ENCODE results near the gene ASB2. TPM values are rescaled to one million over a fixed set of nuclear protein-coding genes. Genes with fewer than 3 reads are reported as not detected.

ASB2 gene
- total RNA-seq, 1 experiment from 2014 or later, result 1.9 TPM

DNA sequence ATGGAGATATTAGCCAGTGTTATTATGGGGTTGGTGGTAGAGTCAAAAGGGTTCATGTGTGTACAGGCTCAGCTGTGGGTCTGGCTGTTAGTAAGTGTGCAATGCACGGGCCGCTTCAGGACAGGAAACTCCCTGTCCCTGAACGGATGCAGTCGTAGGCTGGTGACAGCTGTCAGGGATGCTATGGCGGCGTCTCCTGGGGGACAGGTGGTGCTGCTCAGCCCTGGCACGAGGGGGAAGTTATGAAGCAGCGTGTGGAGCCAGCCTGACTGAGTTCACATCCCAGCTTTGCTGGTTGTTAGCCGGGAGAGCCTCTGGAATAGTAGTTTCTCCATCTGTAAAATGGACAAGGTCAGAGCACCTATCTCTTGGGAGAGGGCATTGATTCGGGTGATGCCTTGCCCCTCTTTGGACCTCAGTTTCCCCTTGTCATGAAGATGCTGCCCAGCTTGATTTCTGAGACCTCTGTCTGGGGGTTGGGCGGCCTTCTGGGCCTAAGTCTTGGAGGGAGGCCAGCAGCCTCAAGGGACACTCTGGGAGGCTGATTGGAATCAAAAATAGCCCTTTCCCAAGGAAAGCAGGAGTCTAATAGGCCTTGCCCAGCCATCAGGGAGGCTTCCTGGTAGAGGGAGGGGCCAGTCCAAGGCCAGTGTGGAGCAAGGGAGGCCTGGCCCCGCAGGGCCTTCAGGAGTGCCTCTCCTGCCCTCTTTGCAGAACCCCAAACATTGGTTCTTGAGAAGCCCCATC lies 7.1 kb downstream of the ASB2 start:
- in situ Hi-C loops (cut with HindIII; ENCODE audit: low pct_unique_long_range_greater_than_20kb, low sequenced_read_pairs), result no loop called here
- no peak for DNase-seq (ENCODE audit: low read depth)

DNA sequence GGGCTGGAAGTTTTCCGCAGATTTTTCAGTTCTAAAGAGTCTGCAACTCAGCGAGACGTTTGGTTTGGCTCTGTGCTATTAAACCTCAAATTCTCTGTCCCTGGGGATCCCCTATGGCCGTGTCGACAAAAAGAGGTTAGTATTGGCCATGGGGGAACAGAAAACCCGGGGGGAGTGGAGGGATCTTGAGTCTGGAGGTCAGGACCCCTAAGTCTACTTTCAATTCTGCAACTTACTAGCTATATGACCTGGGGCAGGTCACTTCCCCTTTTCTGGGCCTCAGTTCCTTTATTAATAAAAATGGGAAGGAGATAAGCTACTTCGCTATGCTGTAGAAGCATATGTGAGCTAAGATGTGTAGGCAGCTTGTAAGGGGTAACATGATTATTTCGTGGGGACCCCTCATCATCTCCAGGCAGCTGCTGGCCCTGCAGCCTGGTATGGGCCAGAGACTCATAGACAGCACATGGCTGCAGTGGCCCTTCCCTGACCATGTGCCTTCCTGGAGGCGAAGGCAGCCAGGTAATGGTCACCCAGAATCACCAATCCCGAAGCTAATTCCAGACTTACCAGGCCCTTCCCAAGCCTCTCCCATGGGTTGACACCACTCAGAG lies 8.6 kb downstream of the ASB2 start:
- DNase-seq (ENCODE audit: low read depth), result no peak
- in situ Hi-C loops (cut with HindIII; ENCODE audit: low pct_unique_long_range_greater_than_20kb, low sequenced_read_pairs), result no loop called here

DNA sequence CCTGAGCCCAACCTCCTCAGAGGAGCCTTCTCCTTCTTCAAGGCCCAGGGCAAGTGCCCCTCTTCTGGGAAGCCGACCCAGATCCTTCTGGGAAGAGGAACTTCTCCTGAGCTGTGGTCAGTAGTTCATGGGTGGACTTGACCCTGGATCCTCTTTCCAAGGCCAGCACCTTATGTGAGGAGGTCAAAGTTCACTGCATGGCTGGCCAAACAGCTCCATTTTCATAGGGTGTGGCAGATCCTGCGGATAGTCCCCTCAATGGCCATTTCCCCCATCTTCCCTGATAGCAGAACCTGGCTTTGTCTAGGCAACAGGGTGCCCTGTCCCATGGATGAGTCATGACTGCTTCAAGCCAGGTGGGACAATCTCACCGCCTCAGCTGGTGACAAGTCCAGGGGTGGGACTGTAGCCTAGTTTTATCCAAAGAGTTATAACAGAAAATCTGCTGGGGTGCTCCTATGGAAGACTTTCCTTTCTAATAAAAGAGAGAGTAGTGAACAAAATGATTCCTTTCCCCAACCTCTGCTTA lies 10.4 kb downstream of the ASB2 start:
- in situ Hi-C loops (cut with HindIII; ENCODE audit: low pct_unique_long_range_greater_than_20kb, low sequenced_read_pairs), result no loop called here
- DNase-seq (ENCODE audit: low read depth), result no peak

DNA sequence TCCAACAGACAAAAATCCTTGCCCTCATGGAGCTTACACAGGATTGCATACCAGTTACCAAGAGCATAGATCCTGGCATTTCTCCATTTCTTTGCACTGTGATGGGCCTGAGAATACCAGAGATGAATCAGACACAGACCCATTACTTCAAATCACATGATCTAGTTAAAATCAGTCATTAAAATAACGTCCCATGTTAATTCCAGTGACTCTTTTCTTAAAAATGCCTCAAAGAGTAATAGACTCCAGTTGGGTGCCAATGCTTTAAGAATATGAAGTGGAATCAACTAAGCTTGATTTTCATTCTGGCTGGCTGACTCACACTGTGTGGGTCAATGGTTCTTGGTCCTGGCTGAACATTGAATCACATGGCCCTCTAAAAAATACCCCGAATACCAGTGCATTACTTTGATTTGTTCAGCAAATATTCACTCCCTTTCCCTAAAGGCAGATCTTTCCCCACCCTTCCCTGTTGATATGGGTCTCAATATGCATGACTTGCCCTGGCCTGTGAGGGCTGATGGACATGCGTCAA lies 11.0 kb downstream of the ASB2 start:
- peak; percentile 93 for DNase-seq (ENCODE audit: low read depth)

DNA sequence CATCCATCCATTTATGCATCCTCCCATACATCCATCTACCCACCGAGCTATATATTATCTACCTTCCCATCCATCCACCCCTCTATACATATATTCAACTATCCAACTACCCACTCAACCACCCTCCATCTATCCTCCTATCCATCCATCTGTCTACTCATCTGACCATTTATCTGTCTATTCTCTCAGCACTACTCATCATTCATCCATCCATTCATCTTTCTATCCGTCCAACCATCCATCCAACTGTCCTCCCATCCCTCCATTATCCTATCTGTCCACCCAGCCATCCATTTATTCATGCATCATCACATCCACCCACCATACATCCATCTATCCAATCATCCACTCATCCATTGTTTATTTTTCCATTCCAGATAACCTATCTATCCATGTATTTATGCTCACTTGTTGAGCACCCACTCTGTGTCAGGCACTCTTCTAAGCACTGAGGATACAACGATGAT lies 11.5 kb downstream of the ASB2 start:
- in situ Hi-C loops (cut with HindIII; ENCODE audit: low pct_unique_long_range_greater_than_20kb, low sequenced_read_pairs), result no loop called here
- no peak for DNase-seq (ENCODE audit: low read depth)

More for the DNA sequence above, 11.0 kb downstream of the ASB2 start:
- in situ Hi-C loops (cut with HindIII; ENCODE audit: low pct_unique_long_range_greater_than_20kb, low sequenced_read_pairs), result no loop called here

DNA sequence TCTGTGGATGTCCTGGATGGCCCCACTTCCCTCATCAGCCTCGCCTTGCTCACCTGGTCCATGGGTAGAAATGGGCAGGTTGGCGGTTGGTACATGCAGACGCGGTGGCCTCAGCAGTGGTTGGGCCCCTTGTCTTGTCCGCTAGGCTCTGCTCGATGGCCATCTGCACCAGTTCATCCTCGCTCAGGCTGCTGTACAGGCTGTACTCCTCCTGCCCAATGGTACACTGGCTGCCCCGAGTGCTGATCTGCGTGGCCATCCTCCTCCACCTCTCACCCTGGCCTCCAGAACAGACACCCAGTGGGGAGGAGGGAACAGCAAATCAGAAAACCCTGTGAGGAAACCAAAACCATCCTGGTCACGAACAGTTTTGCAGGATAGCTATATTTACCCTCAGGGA lies 12.1 kb downstream of the ASB2 start:
- in situ Hi-C loops (cut with HindIII; ENCODE audit: low pct_unique_long_range_greater_than_20kb, low sequenced_read_pairs), result no loop called here
- no peak for DNase-seq (ENCODE audit: low read depth)

DNA sequence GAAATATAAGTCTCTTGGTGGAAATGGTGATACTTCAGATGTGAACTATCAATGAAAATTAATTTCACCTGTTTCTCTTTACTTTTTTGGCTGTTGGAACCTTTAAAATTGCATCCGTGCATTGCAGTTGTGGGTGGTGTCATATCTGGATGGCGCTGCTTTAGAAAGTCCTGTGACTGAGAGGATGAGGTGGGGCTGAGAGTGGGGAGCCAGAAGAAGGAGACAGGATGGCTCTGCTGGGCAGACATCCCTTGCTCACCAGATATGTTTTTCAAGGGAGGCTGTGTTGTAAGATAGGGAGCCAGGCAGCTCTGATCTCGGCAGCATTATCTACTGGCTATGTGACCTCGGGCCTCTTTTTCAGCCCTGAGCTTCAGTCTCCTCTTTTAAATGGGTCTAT lies 12.7 kb downstream of the ASB2 start:
- no peak for DNase-seq (ENCODE audit: low read depth)
- in situ Hi-C loops (cut with HindIII; ENCODE audit: low pct_unique_long_range_greater_than_20kb, low sequenced_read_pairs), result no loop called here

GRCh38 chr14:93962701-93963601 lies 13.4 kb downstream of the ASB2 start:
- peak; percentile 63 for DNase-seq (ENCODE audit: low read depth)
- in situ Hi-C loops (cut with HindIII; ENCODE audit: low pct_unique_long_range_greater_than_20kb, low sequenced_read_pairs), result no loop called here

GRCh38 chr14:93961620-93962019 lies 14.8 kb downstream of the ASB2 start:
- in situ Hi-C loops (cut with HindIII; ENCODE audit: low pct_unique_long_range_greater_than_20kb, low sequenced_read_pairs), result no loop called here

DNA sequence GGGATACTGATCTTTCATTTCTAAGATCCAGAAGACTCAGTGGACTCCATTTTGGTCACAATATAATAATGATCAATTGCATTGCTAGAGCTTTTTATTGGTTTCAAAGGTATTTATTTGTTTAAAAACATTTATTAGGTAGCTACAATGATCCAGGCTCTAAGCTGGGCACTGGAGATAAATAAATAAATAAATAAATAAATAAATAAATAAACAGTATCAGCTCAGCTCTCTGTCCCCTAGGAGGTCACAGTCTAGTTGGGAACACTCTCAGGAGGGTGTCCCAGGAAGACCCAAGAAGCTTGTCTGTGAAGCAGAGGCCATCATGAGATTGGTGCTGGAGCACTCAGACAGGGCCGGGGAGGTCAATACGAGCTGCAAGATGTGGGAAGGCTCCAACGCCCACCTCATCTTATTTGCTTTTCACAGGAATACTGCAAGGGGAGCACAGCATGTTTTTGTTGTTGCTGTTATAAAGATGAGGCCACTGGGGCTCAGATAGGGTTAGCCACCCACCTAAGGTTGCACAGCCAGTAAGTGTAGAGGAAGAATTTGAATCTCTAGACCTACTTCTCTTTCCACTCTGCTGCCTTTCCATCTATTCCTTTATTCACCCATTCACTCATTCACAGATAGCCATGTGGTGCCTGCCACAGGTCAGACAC lies 15.5 kb downstream of the ASB2 start:
- in situ Hi-C loops (cut with HindIII; ENCODE audit: low pct_unique_long_range_greater_than_20kb, low sequenced_read_pairs), result no loop called here
- no peak for DNase-seq (ENCODE audit: low read depth)

More at GRCh38 chr14:93961620-93962019, 14.8 kb downstream of the ASB2 start:
- no peak for DNase-seq (ENCODE audit: low read depth)

DNA sequence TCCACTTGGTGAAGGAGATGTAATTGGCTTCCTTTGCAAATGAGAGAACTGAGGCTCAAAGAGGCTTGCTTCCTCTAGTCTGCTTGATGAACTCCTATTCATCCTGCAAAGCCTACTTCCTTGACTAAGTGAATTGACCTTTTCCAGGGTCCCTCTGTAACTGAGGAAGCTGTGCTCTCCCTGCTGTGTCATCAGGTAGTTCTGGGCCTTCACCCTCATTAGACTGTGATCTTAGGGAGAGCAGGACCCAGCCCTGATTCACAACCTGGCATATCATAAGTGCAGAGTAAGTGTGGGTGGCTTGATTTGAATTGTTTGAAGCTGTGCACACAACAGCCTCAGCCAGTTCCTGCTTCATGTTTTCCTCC lies 16.3 kb downstream of the ASB2 start:
- DNase-seq (ENCODE audit: low read depth), result peak; percentile 59

GRCh38 chr14:93959239-93960107 lies 16.9 kb downstream of the ASB2 start:
- in situ Hi-C loops (cut with HindIII; ENCODE audit: low pct_unique_long_range_greater_than_20kb, low sequenced_read_pairs), result no loop called here
- peak; percentile 97 for DNase-seq (ENCODE audit: low read depth)

More for the DNA sequence above, 16.3 kb downstream of the ASB2 start:
- in situ Hi-C loops (cut with HindIII; ENCODE audit: low pct_unique_long_range_greater_than_20kb, low sequenced_read_pairs), result no loop called here

DNA sequence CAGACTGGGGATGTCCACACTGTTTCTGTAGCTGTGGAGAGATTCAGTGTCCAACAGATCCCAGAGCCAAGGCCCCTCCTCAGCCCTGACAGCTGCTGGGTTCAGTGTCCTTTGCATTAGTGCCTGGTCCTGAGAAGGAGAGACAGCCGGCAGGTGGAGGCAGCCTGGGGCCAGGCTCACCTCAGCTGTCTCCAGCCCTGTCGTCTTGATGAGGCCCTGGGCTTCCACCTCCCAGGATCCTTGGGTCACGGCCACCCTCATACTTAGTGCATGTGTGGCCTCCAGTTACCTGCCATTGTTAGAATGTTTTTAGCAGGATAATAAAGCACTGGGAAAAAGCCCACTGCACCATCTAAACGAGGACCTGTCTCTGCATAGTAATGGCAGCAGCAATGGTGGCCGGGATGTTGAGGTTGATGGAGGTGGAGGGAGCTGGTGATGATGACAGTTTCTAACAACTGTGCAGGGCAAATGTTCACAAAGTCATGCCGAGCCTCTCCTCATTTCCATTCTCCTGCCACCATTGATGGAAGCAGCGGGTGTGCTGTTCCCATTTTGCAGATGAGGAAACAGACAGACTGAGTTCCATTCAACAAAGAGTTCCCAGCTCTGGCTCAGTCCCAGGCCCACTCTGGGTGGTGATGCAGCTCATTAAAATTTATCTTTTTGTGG lies 17.7 kb downstream of the ASB2 start:
- no peak for DNase-seq (ENCODE audit: low read depth)
- in situ Hi-C loops (cut with HindIII; ENCODE audit: low pct_unique_long_range_greater_than_20kb, low sequenced_read_pairs), result no loop called here

DNA sequence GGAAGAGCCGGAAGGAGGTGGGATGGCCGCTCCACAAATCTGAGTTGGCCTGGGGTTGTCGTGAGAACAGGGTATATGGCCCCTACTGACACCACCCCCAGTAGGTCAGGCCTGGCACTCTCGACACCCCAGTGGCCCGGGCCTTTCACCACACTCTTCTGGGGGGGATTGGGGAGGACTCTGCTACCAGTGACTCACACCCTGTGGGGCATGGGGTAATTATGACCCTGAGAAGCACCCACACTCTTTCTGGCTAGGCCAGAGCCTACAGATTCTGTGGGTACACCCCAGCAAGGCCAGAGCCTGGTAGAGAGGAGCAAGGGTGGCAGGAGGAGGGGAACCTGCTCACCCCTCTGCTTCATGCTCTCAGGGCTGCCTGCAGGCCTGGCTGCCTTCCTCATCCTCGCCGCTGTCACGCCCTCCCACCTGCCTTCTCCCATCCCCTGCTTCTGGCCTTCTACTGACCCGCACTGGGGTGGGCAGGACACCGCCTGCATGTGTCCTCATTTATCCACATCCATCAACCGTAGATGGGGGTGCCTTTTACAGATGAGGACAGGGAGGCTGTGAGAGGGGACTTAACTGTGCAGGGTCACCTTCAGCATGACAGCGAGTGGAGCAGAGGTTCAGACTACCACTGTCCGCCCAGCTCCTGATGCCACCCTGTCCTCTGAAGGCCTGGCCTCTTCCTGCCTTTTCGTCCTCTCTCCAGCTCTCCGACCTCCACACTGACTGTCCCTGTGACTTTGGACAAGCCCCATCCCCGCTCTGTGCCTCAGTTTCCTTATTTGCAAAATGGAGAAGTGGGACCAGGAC lies 18.4 kb downstream of the ASB2 start:
- no peak for DNase-seq (ENCODE audit: low read depth)
- in situ Hi-C loops (cut with HindIII; ENCODE audit: low pct_unique_long_range_greater_than_20kb, low sequenced_read_pairs), result no loop called here

- no peak for DNase-seq (ENCODE audit: low read depth)
- in situ Hi-C loops (cut with HindIII; ENCODE audit: low pct_unique_long_range_greater_than_20kb, low sequenced_read_pairs), result no loop called here
Measured at GRCh38 chr14:93957333-93957710, 19.0 kb downstream of the ASB2 start.
